HCT116 (cell line): ENCODE measurements around the gene ARHGAP10. TPM values are rescaled to one million over a fixed set of nuclear protein-coding genes. Genes with fewer than 3 reads are reported as not detected.

Experiments used
- ATAC-seq: fragments of 200-7000 bp; cut with Tn5 transposase; 2 replicates; pipeline ENCODE4 v1.9.1; 2020; ENCODE audit warnings: mild to moderate bottlenecking, moderate library complexity
- BruUV-seq: library from RNA; stranded (reverse); fragments of 400-500 nt; replicated peaks from 2 replicates; lab custom pipeline; 2021; lab: Mats Ljungman, UMichigan
- CTCF ChIA-PET: fragments of 300-600 bp; sonication (Branson Sonifier 250); formaldehyde crosslinking; loops from one replicate; lab custom pipeline; 2021; ENCODE audit warnings: antibody characterized with exemption; lab: Charles Lee
- POLR2A ChIA-PET: fragments of 300-600, 350-600 bp; sonication (Branson Sonifier 250); formaldehyde crosslinking; loops from one replicate; lab custom pipeline; 2021; ENCODE audit warnings: antibody characterized with exemption; lab: Charles Lee
- RAD21 ChIA-PET, 2 experiments: fragments of 300-600 bp; sonication (Branson Sonifier 250); formaldehyde crosslinking; loops; one replicate each; lab custom pipeline; 2023; ENCODE audit warnings: low total read pairs in 2 of 2; ENCODE audit not compliant: uncharacterized antibody in 2 of 2, unreplicated experiment in 2 of 2, low non-redundant PET in 1 of 2; lab: Charles Lee
- DNase-seq: peaks from one replicate; pipeline ENCODE4 v3.0.0-alpha.2; 2010; ENCODE audit warnings: low read depth, low spot score
- H2AFZ ChIP-seq: fragments of 200-600 bp; shearing (Covaris generic), sonication (generic); 2 replicates; pipeline ENCODE4 v1.6.1; 2017; ENCODE audit warnings: low read depth, mixed run types, mixed read lengths, antibody characterized with exemption, low read length; ENCODE audit not compliant: poor library complexity, severe bottlenecking
- H3K27ac ChIP-seq: 2 replicates; pipeline ENCODE4 v1.5.1; 2012; ENCODE audit warnings: low read depth, low read length
- H3K27me3 ChIP-seq: fragments of 200-600 bp; sonication (generic); 2 replicates; pipeline ENCODE4 v1.6.1; 2016; ENCODE audit warnings: mixed run types, low read length, mixed read lengths; ENCODE audit not compliant: insufficient read depth
- H3K36me3 ChIP-seq, 2 experiments: fragments of 200-500 bp in 1 of 2; fragments of 200-600 bp in 1 of 2; sonication (Bioruptor generic) in 1 of 2; sonication (generic) in 1 of 2; 2 replicates each; pipeline versions ENCODE4 v1.5.1 to v1.6.1; 2014 to 2016; ENCODE audit warnings: low read length in 2 of 2, inconsistent platforms in 1 of 2, mixed read lengths in 1 of 2, mixed run types in 1 of 2; ENCODE audit not compliant: insufficient read depth in 2 of 2, control insufficient read depth in 1 of 2
- H3K4me1 ChIP-seq, 2 experiments: fragments of 200-600 bp in 1 of 2; sonication (generic) in 1 of 2; 2 replicates each; pipeline versions ENCODE4 v1.5.1 to v1.6.1; 2012 to 2017; ENCODE audit warnings: low read length in 2 of 2, inconsistent platforms in 1 of 2, mild to moderate bottlenecking in 1 of 2, mixed read lengths in 1 of 2, mixed run types in 1 of 2, moderate library complexity in 1 of 2; ENCODE audit not compliant: insufficient read depth in 2 of 2, control insufficient read depth in 1 of 2
- H3K4me2 ChIP-seq: fragments of 200-600 bp; sonication (generic); 2 replicates; pipeline ENCODE4 v1.6.1; 2017; ENCODE audit warnings: mixed run types, low read length, mixed read lengths
- H3K4me3 ChIP-seq, 2 experiments: fragments of 200-600 bp in 1 of 2; sonication (generic) in 1 of 2; replicated peaks in 1 of 2; 2 replicates each; pipeline ENCODE4 v1.5.1; 2011 to 2016; ENCODE audit warnings: low read length in 2 of 2, control low read depth in 1 of 2, low read depth in 1 of 2, mild to moderate bottlenecking in 1 of 2, mixed read lengths in 1 of 2, mixed run types in 1 of 2
- H3K79me2 ChIP-seq: fragments of 200-600 bp; sonication (generic); 2 replicates; pipeline ENCODE4 v1.6.1; 2017; ENCODE audit warnings: mild to moderate bottlenecking, mixed run types, low read length, moderate library complexity, mixed read lengths; ENCODE audit not compliant: insufficient read depth
- H3K9ac ChIP-seq: fragments of 200-600 bp; sonication (generic); 2 replicates; pipeline ENCODE4 v1.6.1; 2016; ENCODE audit warnings: low read length, mixed read lengths
- H3K9me2 ChIP-seq: fragments of 200-600 bp; sonication (generic), shearing (Covaris generic); 2 replicates; pipeline ENCODE4 v1.6.1; 2017; ENCODE audit warnings: mixed run types, mild to moderate bottlenecking, moderate library complexity; ENCODE audit not compliant: insufficient read depth
- H3K9me3 ChIP-seq, 2 experiments: fragments of 200-500 bp in 1 of 2; fragments of 200-600 bp in 1 of 2; sonication (Bioruptor generic) in 1 of 2; sonication (generic) in 1 of 2; 2 replicates each; pipeline ENCODE4 v1.6.1; 2014 to 2017; ENCODE audit warnings: low read length in 2 of 2, mixed read lengths in 2 of 2, inconsistent platforms in 1 of 2, low read depth in 1 of 2, mild to moderate bottlenecking in 1 of 2, mixed run types in 1 of 2, moderate library complexity in 1 of 2; ENCODE audit not compliant: control insufficient read depth in 1 of 2, insufficient read depth in 1 of 2
- H4K20me1 ChIP-seq: fragments of 200-600 bp; sonication (generic), shearing (Covaris generic); 2 replicates; pipeline ENCODE4 v1.6.1; 2017; ENCODE audit warnings: mixed run types, mild to moderate bottlenecking, moderate library complexity; ENCODE audit not compliant: insufficient read depth
- ATF3 ChIP-seq: IDR thresholded peaks from 2 replicates; pipeline ENCODE4 v1.6.1; 2012
- CBX3 ChIP-seq: IDR thresholded peaks from 2 replicates; pipeline ENCODE4 v1.6.1; 2012; ENCODE audit warnings: low read depth
- CTCF ChIP-seq, 3 experiments: fragments of 200-600 bp in 1 of 3; sonication (generic) in 1 of 3; IDR thresholded peaks in 2 of 3; conservative IDR thresholded peaks in 1 of 3; 2 replicates each; pipeline ENCODE4 v1.5.1; 2012 to 2017; ENCODE audit warnings: low read depth in 2 of 3, low read length in 2 of 3, antibody characterized with exemption in 1 of 3, borderline replicate concordance in 1 of 3, control low read depth in 1 of 3, mild to moderate bottlenecking in 1 of 3, mixed read lengths in 1 of 3, mixed run types in 1 of 3, moderate library complexity in 1 of 3; ENCODE audit not compliant: insufficient read depth in 1 of 3
- ELF1 ChIP-seq: IDR thresholded peaks from 2 replicates; pipeline ENCODE4 v1.6.1; 2012; ENCODE audit warnings: low read depth, borderline replicate concordance
- EZH2 ChIP-seq: fragments of 200-600 bp; sonication (generic); IDR thresholded peaks from 2 replicates; pipeline ENCODE4 v1.6.1; 2017; ENCODE audit warnings: antibody characterized with exemption, mixed run types
- EZH2phosphoT487 ChIP-seq: fragments of 200-600 bp; IDR thresholded peaks from 2 replicates; pipeline ENCODE4 v1.6.1; 2018; ENCODE audit warnings: antibody characterized with exemption, borderline replicate concordance
- POLR2A ChIP-seq: IDR thresholded peaks from 2 replicates; pipeline ENCODE4 v1.7.0; 2011; ENCODE audit warnings: borderline replicate concordance; ENCODE audit not compliant: insufficient read depth, insufficient read length; ENCODE audit errors: extremely low read depth
- RAD21 ChIP-seq: IDR thresholded peaks from 2 replicates; pipeline ENCODE4 v1.6.1; 2012; ENCODE audit warnings: low read depth, mild to moderate bottlenecking
- SIN3A ChIP-seq: IDR thresholded peaks from 2 replicates; pipeline ENCODE4 v1.6.1; 2012; ENCODE audit warnings: low read depth
- SP1 ChIP-seq: IDR thresholded peaks from 2 replicates; pipeline ENCODE4 v1.6.1; 2012; ENCODE audit warnings: low read depth
- intact Hi-C: fragments of 100-400 bp; cut with micrococcal nuclease; formaldehyde crosslinking; loops from 2 replicates; pipeline ENCODE4 v1.10.0; 2022
- total RNA-seq: library from RNA; stranded (reverse); gene quantifications from one replicate; pipeline ENCODE4 v1.2.1, GENCODE V29; 2021; ENCODE audit not compliant: unreplicated experiment
- TF ChIP-seq, protein P1 (sequence below): IDR thresholded peaks from 2 replicates; pipeline ENCODE4 v1.6.1; 2012
- TF ChIP-seq, protein P2 (sequence below): IDR thresholded peaks from 2 replicates; pipeline ENCODE4 v1.6.1; 2012; ENCODE audit warnings: low read depth
- TF ChIP-seq, protein P3 (sequence below): IDR thresholded peaks from 2 replicates; pipeline ENCODE4 v1.6.1; 2011; ENCODE audit warnings: mild to moderate bottlenecking, low read length, moderate library complexity; ENCODE audit not compliant: insufficient replicate concordance; ENCODE audit errors: extremely low read depth

Gene ARHGAP10
- total RNA-seq, 1 experiment from 2014 or later = 24.7 TPM

- ChIA-PET RAD21 (no interaction called here), POLR2A (no interaction called here), CTCF (no interaction called here)
- TF ChIP-seq ATF3 (no peak), POLR2A (no peak), ELF1 (no peak), SP1 (no peak), CBX3 (no peak)
- TF ChIP-seq, protein P1, sequence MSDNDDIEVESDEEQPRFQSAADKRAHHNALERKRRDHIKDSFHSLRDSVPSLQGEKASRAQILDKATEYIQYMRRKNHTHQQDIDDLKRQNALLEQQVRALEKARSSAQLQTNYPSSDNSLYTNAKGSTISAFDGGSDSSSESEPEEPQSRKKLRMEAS = no peak
- intact Hi-C loops = no loop called here
- Histone ChIP-seq H3K4me3 (no peak overlapping the region), H2AFZ (no peak overlapping the region), H3K27me3 (no peaks in the 10 kb centered on the region), H3K9me2 (no peaks in the 10 kb centered on the region), H3K9me3 (no peaks in the 10 kb centered on the region), H3K9ac (no peak overlapping the region), H3K4me1 (no peaks in the 10 kb centered on the region), H3K4me2 (no peak overlapping the region), H3K79me2 (peaks cover 43% of the 10 kb centered on the region), H3K27ac (no peak overlapping the region), H3K36me3 (no peaks in the 10 kb centered on the region), H4K20me1 (no peaks in the 10 kb centered on the region)
- no TSS peak for BruUV-seq
- no peak for ATAC-seq
- DNase-seq = no peak
Measured at GRCh38 chr4:147808447-147808846, 76.6 kb downstream of the ARHGAP10 start.

DNA sequence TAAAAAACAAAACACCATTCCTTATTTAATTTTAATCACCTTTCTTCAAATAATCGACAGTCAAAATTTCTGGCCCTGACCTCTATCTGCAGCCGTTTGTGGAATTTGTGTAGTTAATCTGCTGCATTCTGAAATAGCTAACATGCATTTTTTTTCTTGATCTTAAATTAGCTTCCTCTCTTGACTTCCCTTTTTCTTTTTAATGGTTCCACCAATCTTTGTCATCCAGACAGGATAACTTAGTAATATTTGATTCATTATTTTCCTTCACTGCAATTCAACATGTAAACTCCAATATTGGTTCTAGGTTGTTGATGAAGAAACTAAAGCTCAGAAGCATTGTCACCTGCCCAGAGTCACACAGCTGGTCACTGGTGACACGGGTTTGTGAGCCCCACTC lies 77.3 kb downstream of the ARHGAP10 start:
- H3K9me2 ChIP-seq = no peaks in the 10 kb centered on the region
- no peak overlapping the region for H2AFZ ChIP-seq
- intact Hi-C loops = no loop called here
- no peak for TF ChIP-seq EZH2phosphoT487
- no peak for TF ChIP-seq SP1
- TF ChIP-seq SIN3A = no peak
- TF ChIP-seq, protein P2, sequence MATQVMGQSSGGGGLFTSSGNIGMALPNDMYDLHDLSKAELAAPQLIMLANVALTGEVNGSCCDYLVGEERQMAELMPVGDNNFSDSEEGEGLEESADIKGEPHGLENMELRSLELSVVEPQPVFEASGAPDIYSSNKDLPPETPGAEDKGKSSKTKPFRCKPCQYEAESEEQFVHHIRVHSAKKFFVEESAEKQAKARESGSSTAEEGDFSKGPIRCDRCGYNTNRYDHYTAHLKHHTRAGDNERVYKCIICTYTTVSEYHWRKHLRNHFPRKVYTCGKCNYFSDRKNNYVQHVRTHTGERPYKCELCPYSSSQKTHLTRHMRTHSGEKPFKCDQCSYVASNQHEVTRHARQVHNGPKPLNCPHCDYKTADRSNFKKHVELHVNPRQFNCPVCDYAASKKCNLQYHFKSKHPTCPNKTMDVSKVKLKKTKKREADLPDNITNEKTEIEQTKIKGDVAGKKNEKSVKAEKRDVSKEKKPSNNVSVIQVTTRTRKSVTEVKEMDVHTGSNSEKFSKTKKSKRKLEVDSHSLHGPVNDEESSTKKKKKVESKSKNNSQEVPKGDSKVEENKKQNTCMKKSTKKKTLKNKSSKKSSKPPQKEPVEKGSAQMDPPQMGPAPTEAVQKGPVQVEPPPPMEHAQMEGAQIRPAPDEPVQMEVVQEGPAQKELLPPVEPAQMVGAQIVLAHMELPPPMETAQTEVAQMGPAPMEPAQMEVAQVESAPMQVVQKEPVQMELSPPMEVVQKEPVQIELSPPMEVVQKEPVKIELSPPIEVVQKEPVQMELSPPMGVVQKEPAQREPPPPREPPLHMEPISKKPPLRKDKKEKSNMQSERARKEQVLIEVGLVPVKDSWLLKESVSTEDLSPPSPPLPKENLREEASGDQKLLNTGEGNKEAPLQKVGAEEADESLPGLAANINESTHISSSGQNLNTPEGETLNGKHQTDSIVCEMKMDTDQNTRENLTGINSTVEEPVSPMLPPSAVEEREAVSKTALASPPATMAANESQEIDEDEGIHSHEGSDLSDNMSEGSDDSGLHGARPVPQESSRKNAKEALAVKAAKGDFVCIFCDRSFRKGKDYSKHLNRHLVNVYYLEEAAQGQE = no peak
- TF ChIP-seq, protein P3, sequence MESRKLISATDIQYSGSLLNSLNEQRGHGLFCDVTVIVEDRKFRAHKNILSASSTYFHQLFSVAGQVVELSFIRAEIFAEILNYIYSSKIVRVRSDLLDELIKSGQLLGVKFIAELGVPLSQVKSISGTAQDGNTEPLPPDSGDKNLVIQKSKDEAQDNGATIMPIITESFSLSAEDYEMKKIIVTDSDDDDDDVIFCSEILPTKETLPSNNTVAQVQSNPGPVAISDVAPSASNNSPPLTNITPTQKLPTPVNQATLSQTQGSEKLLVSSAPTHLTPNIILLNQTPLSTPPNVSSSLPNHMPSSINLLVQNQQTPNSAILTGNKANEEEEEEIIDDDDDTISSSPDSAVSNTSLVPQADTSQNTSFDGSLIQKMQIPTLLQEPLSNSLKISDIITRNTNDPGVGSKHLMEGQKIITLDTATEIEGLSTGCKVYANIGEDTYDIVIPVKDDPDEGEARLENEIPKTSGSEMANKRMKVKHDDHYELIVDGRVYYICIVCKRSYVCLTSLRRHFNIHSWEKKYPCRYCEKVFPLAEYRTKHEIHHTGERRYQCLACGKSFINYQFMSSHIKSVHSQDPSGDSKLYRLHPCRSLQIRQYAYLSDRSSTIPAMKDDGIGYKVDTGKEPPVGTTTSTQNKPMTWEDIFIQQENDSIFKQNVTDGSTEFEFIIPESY = no peak
- no peak for TF ChIP-seq CTCF (IDR thresholded peaks at IDR 0.05 in 2 of 3, conservative IDR thresholded peaks at IDR 0.05 in 1 of 3; ENCODE audit: borderline replicate concordance in 1 of 3, insufficient read depth in 1 of 3, low read depth in 2 of 3, low read length in 2 of 3)
- TF ChIP-seq RAD21 = no peak
- TF ChIP-seq EZH2 = no peak
- H3K4me2 ChIP-seq = no peak overlapping the region
- ChIA-PET CTCF (no interaction called here), RAD21 (no interaction called here), POLR2A (no interaction called here)
- BruUV-seq = no TSS peak
- H3K79me2 ChIP-seq = peaks cover 35% of the 10 kb centered on the region
- H3K36me3 ChIP-seq = no peaks in the 10 kb centered on the region
- no peak for DNase-seq
- H3K27me3 ChIP-seq = no peaks in the 10 kb centered on the region
- H3K4me1 ChIP-seq = no peaks in the 10 kb centered on the region
- no peak overlapping the region for H3K27ac ChIP-seq
- H3K9ac ChIP-seq = no peak overlapping the region
- H3K9me3 ChIP-seq = no peaks in the 10 kb centered on the region
- H3K4me3 ChIP-seq = no peak overlapping the region
- H4K20me1 ChIP-seq = no peaks in the 10 kb centered on the region
- no peak for ATAC-seq
